Hair follicular keratinocyte (primary cell): ENCODE data around the gene CAPN14. TPM values are rescaled to one million over a fixed set of nuclear protein-coding genes. Genes with fewer than 3 reads are reported as not detected.

Experiments used
- total RNA-seq: library from RNA; depleted of rRNA; stranded (reverse); fragments of >200 nt; gene quantifications from 2 replicates; pipeline ENCODE4 v1.2.3, GENCODE V29; 2015

Gene CAPN14, protein sequence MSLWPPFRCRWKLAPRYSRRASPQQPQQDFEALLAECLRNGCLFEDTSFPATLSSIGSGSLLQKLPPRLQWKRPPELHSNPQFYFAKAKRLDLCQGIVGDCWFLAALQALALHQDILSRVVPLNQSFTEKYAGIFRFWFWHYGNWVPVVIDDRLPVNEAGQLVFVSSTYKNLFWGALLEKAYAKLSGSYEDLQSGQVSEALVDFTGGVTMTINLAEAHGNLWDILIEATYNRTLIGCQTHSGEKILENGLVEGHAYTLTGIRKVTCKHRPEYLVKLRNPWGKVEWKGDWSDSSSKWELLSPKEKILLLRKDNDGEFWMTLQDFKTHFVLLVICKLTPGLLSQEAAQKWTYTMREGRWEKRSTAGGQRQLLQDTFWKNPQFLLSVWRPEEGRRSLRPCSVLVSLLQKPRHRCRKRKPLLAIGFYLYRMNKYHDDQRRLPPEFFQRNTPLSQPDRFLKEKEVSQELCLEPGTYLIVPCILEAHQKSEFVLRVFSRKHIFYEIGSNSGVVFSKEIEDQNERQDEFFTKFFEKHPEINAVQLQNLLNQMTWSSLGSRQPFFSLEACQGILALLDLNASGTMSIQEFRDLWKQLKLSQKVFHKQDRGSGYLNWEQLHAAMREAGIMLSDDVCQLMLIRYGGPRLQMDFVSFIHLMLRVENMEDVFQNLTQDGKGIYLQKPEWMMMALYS
- 0.30 and 0.47 TPM in 2 replicates for total RNA-seq

DNA sequence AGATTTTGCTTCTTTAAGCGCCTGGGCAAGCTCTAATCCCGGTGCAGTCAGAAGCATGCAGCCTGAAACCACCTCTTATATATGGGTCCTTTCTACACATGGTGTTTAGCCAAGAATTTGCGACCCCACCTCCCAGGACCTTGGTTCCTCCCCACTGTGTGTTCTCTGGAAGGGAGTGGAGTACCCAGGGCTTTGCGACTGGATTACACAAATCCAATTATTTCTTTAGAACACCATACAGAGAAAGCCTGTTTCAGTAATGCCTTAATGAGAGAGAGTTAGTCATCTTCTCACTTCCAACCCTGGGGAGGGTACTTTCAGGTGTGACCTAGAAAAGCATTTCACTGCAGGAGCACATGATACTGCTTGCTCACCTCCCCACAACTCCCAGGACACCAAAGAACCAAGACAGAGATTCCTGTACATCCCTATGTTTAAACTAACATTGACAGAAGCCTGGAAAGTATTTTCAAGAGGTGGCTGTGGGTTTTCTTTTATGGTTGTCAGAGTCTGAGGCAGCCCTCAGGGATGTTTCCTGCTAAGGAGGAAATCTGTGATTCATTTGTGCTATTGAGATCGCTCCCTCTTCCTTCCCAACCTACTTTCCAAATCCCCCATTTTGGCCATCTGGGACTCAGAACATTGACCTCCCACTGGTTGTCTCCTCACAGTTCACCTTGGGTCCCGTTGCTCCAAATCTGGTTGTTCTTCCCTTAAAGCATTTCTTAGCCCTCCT, at the start of gene CAPN14:
TSS of gene CAPN14 (minus strand) at position 51 of the 736 bp plus-strand sequence. CDS start 12,068 bp downstream, outside the sequence.

DNA sequence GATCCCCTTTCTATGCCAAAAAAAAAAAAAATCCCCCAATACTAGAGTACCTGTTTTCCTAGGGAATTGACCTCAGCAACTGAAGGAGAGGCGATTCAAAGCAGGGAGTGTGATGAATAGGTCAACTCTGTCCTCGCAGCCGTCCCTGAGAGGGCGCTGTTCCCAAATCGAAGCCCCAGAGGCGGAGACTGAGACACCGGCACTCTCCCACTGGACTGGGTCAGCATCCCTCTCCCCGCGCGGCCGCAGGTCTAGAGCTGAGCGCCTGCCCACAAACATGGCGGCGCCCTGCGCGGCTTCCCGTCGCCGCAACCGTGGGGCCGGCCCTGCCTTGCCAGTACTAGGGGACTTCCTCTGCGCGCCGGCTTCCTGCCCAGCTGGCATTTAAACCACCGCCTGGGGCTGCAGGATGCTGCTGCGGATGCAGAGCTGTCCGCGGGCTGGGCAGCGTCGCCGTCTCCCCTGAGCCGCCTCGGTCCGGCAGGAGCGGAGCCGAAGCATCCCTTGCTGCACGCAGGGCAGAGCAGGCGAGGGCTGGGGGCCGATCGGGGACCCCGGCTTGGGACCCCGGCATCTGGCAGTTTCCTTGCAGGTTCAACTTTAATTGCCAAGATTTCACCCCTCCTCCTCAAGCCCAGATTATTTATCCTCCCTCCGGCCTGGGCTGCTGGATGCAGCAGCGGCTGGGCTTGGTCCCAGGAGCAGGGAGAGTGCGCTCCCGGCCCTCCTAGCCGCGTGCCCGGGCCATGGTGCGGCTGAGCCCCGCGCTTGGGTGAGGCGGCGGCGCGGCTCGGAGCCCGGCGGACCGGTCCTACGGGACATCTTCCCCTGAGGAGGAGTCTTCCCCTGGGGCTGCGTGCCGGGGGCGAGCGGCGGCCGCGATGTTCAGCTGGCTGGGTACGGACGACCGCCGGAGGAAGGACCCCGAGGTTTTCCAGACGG, 16.7 kb upstream of the CAPN14 start, which contains the start of gene EHD3:
TSS of gene EHD3 (plus strand) at position 412 of the 942 bp plus-strand sequence. CDS start at position 882, 470 bp downstream.

DNA sequence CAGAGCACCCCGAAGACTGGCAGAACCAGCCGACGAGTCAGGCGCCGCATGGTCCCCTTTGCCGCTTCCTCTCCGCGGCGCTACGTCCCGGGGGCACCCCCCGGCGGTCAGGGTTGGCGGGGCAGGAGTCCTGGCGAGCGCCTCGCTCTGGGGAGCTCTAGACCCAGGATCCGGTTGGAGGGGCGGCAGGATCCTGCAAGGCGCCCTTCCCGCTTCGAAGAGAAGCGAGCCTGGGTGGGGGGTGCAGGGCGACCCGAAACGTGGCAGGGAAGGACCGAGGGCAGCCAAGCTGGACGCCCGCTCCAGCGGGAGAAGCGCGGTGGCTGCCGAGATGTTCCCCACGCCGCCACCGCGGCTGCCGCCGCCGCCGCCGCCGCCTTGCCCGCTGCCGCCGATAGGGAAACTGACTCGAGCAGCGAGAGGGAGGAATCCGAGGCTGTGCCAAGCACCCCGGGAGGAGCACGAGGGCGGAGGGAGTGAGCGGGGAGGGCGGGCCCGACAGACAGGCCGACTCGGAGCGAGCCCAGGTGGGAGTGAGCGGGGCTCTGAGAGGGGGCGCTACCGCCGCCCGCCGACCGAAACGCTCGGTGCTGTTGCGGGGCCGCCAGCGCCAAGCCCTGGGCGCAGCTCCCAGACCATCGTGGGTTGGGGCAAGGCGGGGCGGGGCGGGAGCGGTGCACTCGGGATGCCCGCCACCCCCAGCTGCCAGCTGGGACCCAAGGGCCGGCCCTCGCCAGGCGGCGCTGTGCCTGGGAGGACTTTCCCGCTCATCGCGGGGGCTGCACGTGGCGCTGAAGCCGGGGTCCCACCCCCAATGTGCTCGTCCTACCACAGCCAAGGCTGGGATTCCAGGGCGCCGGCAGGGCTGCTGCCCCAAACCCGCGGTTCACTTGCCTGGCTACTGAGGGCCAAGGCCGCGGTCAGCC, 79.0 kb downstream of the CAPN14 start, which contains the start of gene GALNT14:
TSS of gene GALNT14 (minus strand) at position 404 of the 926 bp plus-strand sequence. CDS start at position 50, 354 bp downstream.

Other genes starting within 250 kb of the CAPN14 start
- 33.7 and 34.3 TPM in 2 replicates for gene GALNT14, start 79.1 kb downstream of the CAPN14 start, total RNA-seq
- 4.1 and 4.7 TPM in 2 replicates for gene EHD3, start 16.6 kb upstream of the CAPN14 start, total RNA-seq
- 33.5 and 87.8 TPM in 2 replicates for gene XDH, start 197.2 kb upstream of the CAPN14 start, total RNA-seq